ENCODE data around the gene ADAMTSL1.

DNA sequence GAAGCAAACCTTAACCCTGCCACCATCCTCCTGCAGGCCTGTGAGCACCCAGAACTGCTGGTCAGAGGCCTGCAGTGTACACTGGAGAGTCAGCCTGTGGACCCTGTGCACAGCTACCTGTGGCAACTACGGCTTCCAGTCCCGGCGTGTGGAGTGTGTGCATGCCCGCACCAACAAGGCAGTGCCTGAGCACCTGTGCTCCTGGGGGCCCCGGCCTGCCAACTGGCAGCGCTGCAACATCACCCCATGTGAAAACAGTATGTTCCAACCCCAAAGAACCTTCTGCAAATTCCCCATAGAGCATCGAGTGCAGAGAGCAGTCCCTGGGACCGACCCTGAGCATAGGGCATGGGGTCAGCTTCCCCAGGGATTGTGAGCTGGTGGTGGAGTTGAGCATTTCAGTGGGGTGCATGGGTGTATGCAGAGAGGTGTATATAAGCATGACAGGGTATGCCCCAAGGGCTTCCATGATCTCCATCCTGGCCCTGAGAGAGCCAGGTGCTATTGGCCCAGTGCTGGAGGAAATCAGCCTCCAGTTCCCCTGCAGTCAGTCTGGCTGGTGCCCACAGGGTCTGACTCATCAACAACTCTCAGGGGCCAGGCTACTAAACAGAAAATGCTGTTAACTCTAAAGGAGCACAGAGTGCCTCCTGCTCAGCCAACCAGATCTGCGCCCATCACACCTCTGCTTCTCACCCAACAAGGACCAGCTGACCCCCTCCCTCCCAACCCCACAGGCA, 432.9 kb downstream of the ADAMTSL1 start:
- TF ChIP-seq, protein P1, sequence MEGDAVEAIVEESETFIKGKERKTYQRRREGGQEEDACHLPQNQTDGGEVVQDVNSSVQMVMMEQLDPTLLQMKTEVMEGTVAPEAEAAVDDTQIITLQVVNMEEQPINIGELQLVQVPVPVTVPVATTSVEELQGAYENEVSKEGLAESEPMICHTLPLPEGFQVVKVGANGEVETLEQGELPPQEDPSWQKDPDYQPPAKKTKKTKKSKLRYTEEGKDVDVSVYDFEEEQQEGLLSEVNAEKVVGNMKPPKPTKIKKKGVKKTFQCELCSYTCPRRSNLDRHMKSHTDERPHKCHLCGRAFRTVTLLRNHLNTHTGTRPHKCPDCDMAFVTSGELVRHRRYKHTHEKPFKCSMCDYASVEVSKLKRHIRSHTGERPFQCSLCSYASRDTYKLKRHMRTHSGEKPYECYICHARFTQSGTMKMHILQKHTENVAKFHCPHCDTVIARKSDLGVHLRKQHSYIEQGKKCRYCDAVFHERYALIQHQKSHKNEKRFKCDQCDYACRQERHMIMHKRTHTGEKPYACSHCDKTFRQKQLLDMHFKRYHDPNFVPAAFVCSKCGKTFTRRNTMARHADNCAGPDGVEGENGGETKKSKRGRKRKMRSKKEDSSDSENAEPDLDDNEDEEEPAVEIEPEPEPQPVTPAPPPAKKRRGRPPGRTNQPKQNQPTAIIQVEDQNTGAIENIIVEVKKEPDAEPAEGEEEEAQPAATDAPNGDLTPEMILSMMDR (IDR thresholded peaks at IDR 0.05; ENCODE audit: insufficient read depth, low read length), result no peak
- no peak for TF ChIP-seq POLR2AphosphoS5 (IDR thresholded peaks at IDR 0.05; ENCODE audit: low read depth)
- no peak for TF ChIP-seq GABPA (IDR thresholded peaks at IDR 0.05; ENCODE audit: low read depth)

Measured in HL-60 (cell line).